HepG2 (cell line): Measurements from ENCODE around the gene GEMIN2. TPM values are rescaled to one million over a fixed set of nuclear protein-coding genes. Genes with fewer than 3 reads are reported as not detected.

ENCODE experiments used
- ATAC-seq: fragments of 200-7000 bp; cut with Tn5 transposase; 3 replicates; pipeline ENCODE4 v1.9.1; 2020; ENCODE audit warnings: mild to moderate bottlenecking, moderate library complexity
- BruUV-seq: library from RNA; stranded (reverse); fragments of 400-500 nt; replicated peaks from 2 replicates; lab custom pipeline; 2021; lab: Mats Ljungman, UMichigan
- CTCF ChIA-PET: fragments of 300-600 bp; formaldehyde crosslinking; extraction: SDS; loops from one replicate; lab custom pipeline; 2021; ENCODE audit warnings: low total read pairs, inconsistent platforms, low intra/inter-chr PET ratio; lab: Yijun Ruan, JAX
- POLR2A ChIA-PET: fragments of 350-600 bp; sonication (Branson Sonifier 250); formaldehyde crosslinking; loops from one replicate; lab custom pipeline; 2020; ENCODE audit warnings: antibody characterized with exemption, inconsistent platforms; lab: Yijun Ruan, JAX
- DNase-seq: peaks from one replicate; pipeline ENCODE4 v3.0.0-alpha.2; 2015; ENCODE audit warnings: low spot score
- FAIRE-seq: peaks from 3 replicates; lab custom pipeline; 2011; peaks lifted over from hg19 to GRCh38; lab: Jason Lieb, UNC
- H2AFZ ChIP-seq: one replicate; pipeline ENCODE4 v1.6.1; 2011; ENCODE audit warnings: low read length, inconsistent platforms
- H3K27ac ChIP-seq: fragments of 300-600 bp; 3 replicates; pipeline ENCODE4 v1.8.0; 2011; ENCODE audit warnings: mixed run types, mild to moderate bottlenecking, mixed read lengths, low read length, inconsistent platforms; ENCODE audit not compliant: insufficient read depth; ENCODE audit errors: extremely low read length
- H3K27me3 ChIP-seq, 2 experiments: fragments of 200-600 bp in 1 of 2; 2 replicates in 1 of 2; 3 replicates in 1 of 2; pipeline versions ENCODE4 v1.6.0 to v1.8.0; 2011; ENCODE audit warnings: low read length in 2 of 2, mild to moderate bottlenecking in 2 of 2, moderate library complexity in 2 of 2, inconsistent platforms in 1 of 2; ENCODE audit not compliant: insufficient read depth in 2 of 2, control insufficient read depth in 1 of 2
- H3K36me3 ChIP-seq, 2 experiments: fragments of 200-600 bp in 1 of 2; replicated peaks in 1 of 2; 2 replicates in 1 of 2; 3 replicates in 1 of 2; pipeline versions ENCODE4 v1.5.1 to v1.8.0; 2011; ENCODE audit warnings: low read length in 2 of 2, inconsistent platforms in 1 of 2; ENCODE audit not compliant: insufficient read depth in 2 of 2, control insufficient read depth in 1 of 2
- H3K4me1 ChIP-seq: 2 replicates; pipeline ENCODE4 v1.5.1; 2012; ENCODE audit warnings: low read length, inconsistent platforms; ENCODE audit not compliant: insufficient read depth
- H3K4me2 ChIP-seq: 2 replicates; pipeline ENCODE4 v1.6.0; 2011; ENCODE audit warnings: low read depth, low read length, inconsistent platforms
- H3K4me3 ChIP-seq, 3 experiments: fragments of 200-600 bp in 1 of 3; sonication (generic), shearing (Covaris generic) in 1 of 3; replicated peaks in 1 of 3; 2 replicates each; pipeline ENCODE4 v1.5.1; 2011 to 2016; ENCODE audit warnings: low read length in 3 of 3, inconsistent platforms in 2 of 3, low read depth in 2 of 3, mild to moderate bottlenecking in 2 of 3, control low read depth in 1 of 3, mixed read lengths in 1 of 3; ENCODE audit not compliant: insufficient read depth in 1 of 3
- H3K79me2 ChIP-seq: one replicate; pipeline ENCODE4 v1.6.1; 2011; ENCODE audit warnings: low read length, inconsistent platforms; ENCODE audit not compliant: insufficient read depth
- H3K9ac ChIP-seq: 2 replicates; pipeline ENCODE4 v1.6.0; 2011; ENCODE audit warnings: mild to moderate bottlenecking, low read depth, low read length, inconsistent platforms; ENCODE audit not compliant: insufficient read depth
- H3K9me3 ChIP-seq: 2 replicates; pipeline ENCODE4 v1.5.1; 2012; ENCODE audit warnings: mild to moderate bottlenecking, low read length
- H4K20me1 ChIP-seq: 2 replicates; pipeline ENCODE4 v1.6.0; 2011; ENCODE audit warnings: inconsistent platforms, mild to moderate bottlenecking, low read length, moderate library complexity; ENCODE audit not compliant: insufficient read depth
- CCDC6 ChIP-seq: sonication (generic); formaldehyde crosslinking; IDR thresholded peaks from 2 replicates; pipeline ENCODE4 v1.8.1; 2022; ENCODE audit warnings: mild to moderate bottlenecking, missing genetic modification reagents, moderate library complexity
- MAFF ChIP-seq: IDR thresholded peaks from 2 replicates; pipeline ENCODE4 v1.6.1; 2011; ENCODE audit warnings: low read depth, low read length, improper control_type of control experiment
- MAFK ChIP-seq, 2 experiments: IDR thresholded peaks in 1 of 2; conservative IDR thresholded peaks in 1 of 2; 2 replicates each; pipeline ENCODE4 v1.6.1; 2011; ENCODE audit warnings: improper control_type of control experiment in 2 of 2, low read length in 2 of 2
- SATB2 ChIP-seq: sonication (generic); formaldehyde crosslinking; IDR thresholded peaks from 2 replicates; pipeline ENCODE4 v1.5.0; 2020; ENCODE audit warnings: missing genetic modification reagents
- ZBTB38 ChIP-seq: sonication (generic); formaldehyde crosslinking; IDR thresholded peaks from 2 replicates; pipeline ENCODE4 v1.5.1; 2020; ENCODE audit warnings: mild to moderate bottlenecking, missing genetic modification reagents
- ZFAT ChIP-seq: sonication (generic); formaldehyde crosslinking; conservative IDR thresholded peaks from 2 replicates; pipeline ENCODE4 v1.8.1; 2023; ENCODE audit warnings: missing genetic modification reagents, inconsistent platforms
- ZNF354B ChIP-seq: sonication (generic); formaldehyde crosslinking; IDR thresholded peaks from 2 replicates; pipeline ENCODE4 v1.8.0; 2022; ENCODE audit warnings: mild to moderate bottlenecking, missing genetic modification reagents
- ZNF772 ChIP-seq: sonication (generic); formaldehyde crosslinking; IDR thresholded peaks from 2 replicates; pipeline ENCODE4 v1.5.0; 2020; ENCODE audit warnings: mild to moderate bottlenecking, missing genetic modification reagents
- WGBS: methylation state at CpG from one replicate; pipeline ENCODE4 v1.1.6; 2017; ENCODE audit warnings: low lambda C conversion rate; 5-methylcytosine and 5-hydroxymethylcytosine counted together
- in situ Hi-C: cut with HindIII; loops from 2 replicates; pipeline ENCODE4 v1.10.0; 2017; ENCODE audit warnings: low pct_unique_long_range_greater_than_20kb; ENCODE audit not compliant: extremely low pct_ligation_motif_present
- intact Hi-C: fragments of 100-400 bp; cut with micrococcal nuclease; formaldehyde crosslinking; loops from one replicate; pipeline ENCODE4 v1.10.0; 2022; ENCODE audit not compliant: unreplicated experiment
- polyA plus RNA-seq, 8 experiments: library from polyadenylated mRNA; depleted of rRNA in 3 of 8; stranded (reverse) in 7 of 8; unstranded in 1 of 8; fragments of >200 nt; fragmentation: Illumina TruSeq in 4 of 8; extraction: Trizol in 4 of 8; gene quantifications; 2 replicates each; pipeline versions ENCODE4 v1.2.1 to v1.2.3, GENCODE V29; 2011 to 2016; ENCODE audit warnings: low read depth in 4 of 8, missing spikeins in 1 of 8, mixed read lengths in 1 of 8; ENCODE audit not compliant: insufficient read depth in 1 of 8
- total RNA-seq, 5 experiments: library from RNA; depleted of rRNA; stranded (reverse); fragments of >200 nt; fragmentation: Illumina TruSeq; extraction: Trizol; gene quantifications; 2 replicates each; pipeline ENCODE4 v1.2.3, GENCODE V29; 2016; ENCODE audit warnings: low read depth in 1 of 5
- TF ChIP-seq, protein P1 (sequence below): IDR thresholded peaks from 2 replicates; pipeline ENCODE4 v1.6.1; 2016; ENCODE audit warnings: low read depth
- TF ChIP-seq, protein P2 (sequence below): IDR thresholded peaks from 2 replicates; pipeline ENCODE4 v1.6.1; 2016
- TF ChIP-seq, protein P3 (sequence below), 2 experiments: sonication (generic) in 1 of 2; formaldehyde crosslinking in 1 of 2; IDR thresholded peaks; 2 replicates each; pipeline versions ENCODE4 v1.4.0 to v1.6.1; 2016 to 2020; ENCODE audit warnings: borderline replicate concordance in 1 of 2, low read depth in 1 of 2, mild to moderate bottlenecking in 1 of 2, missing genetic modification reagents in 1 of 2
- TF ChIP-seq, protein P4 (sequence below): sonication (generic); formaldehyde crosslinking; IDR thresholded peaks from 2 replicates; pipeline ENCODE4 v1.4.0; 2020; ENCODE audit warnings: mild to moderate bottlenecking, missing genetic modification reagents

The GEMIN2 gene
- total and polyA plus RNA-seq, 2 of the 13 experiments (the other 11 are each of a cell fraction or from before 2014, with no cell fraction given): 54.8 to 110 TPM

DNA sequence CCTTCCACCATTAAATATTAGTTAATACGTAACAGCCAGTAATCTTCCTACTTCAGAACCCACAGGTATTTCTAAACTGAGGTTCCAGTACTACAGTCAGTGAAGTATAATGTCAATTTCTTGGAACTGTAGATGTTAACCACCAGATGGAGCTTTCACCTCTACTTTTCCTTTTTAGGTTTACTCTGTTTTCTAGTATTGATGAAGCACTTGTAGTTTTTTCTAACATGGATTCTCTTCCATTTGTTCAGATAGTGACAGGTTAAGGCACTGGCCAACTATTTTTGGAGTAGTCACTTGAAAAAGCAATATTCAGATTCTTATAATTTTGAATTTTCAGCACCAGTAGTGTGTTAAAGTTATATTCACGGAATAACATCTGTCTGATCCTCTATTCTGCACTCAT, 6.5 kb upstream of the GEMIN2 start (continued):
- TF ChIP-seq, protein P1, sequence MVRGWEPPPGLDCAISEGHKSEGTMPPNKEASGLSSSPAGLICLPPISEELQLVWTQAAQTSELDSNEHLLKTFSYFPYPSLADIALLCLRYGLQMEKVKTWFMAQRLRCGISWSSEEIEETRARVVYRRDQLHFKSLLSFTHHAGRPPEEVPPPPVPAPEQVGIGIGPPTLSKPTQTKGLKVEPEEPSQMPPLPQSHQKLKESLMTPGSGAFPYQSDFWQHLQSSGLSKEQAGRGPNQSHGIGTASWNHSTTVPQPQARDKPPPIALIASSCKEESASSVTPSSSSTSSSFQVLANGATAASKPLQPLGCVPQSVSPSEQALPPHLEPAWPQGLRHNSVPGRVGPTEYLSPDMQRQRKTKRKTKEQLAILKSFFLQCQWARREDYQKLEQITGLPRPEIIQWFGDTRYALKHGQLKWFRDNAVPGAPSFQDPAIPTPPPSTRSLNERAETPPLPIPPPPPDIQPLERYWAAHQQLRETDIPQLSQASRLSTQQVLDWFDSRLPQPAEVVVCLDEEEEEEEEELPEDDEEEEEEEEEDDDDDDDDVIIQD: peak; percentile 62; the same call in 1 of the 2 replicates
- TF ChIP-seq ZNF772 (CRISPR knock-in tag) (no peak), ZFAT (no peak), ZBTB38 (CRISPR knock-in tag) (no peak)
- TF ChIP-seq, protein P2, sequence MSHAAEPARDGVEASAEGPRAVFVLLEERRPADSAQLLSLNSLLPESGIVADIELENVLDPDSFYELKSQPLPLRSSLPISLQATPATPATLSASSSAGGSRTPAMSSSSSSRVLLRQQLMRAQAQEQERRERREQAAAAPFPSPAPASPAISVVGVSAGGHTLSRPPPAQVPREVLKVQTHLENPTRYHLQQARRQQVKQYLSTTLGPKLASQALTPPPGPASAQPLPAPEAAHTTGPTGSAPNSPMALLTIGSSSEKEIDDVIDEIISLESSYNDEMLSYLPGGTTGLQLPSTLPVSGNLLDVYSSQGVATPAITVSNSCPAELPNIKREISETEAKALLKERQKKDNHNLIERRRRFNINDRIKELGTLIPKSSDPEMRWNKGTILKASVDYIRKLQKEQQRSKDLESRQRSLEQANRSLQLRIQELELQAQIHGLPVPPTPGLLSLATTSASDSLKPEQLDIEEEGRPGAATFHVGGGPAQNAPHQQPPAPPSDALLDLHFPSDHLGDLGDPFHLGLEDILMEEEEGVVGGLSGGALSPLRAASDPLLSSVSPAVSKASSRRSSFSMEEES: peak; percentile 49; the same call in 1 of the 2 replicates
- TF ChIP-seq, all 625 proteins: peak for 40

DNA sequence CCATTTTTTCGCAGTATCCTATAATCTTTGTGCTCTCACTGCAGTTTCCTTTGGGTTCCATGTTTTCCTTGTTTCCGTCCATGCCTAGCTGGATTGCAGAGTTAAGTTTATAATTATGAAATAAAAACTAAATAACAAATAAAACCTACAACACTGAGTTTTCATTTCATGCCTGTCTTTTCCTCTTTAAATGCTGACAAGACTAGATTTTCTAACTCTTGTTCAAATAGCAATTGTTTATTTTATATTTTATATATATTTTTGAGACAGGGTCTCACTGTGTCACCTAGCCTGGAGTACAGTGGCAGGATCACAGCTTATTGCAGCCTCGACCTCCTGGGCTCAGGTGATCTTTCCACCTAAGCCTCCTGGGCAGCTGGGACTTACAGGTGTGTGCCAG, 5.3 kb upstream of the GEMIN2 start:
- Histone ChIP-seq H3K4me3 (no peak overlapping the region), H3K4me1 (peaks cover 42% of the 10 kb centered on the region), H4K20me1 (no peaks in the 10 kb centered on the region), H2AFZ (no peak overlapping the region), H3K36me3 (no peaks in the 10 kb centered on the region), H3K4me2 (no peak overlapping the region), H3K27ac (no peak overlapping the region)
- ATAC-seq: no peak
- in situ Hi-C loops: loop anchor here (5.0 kb wide), 1 partner anchor 259 kb away; no protein-coding TSS in a partner anchor
- no TSS peak for BruUV-seq
- TF ChIP-seq MAFF (peak; percentile 76), SATB2 (CRISPR knock-in tag) (no peak), CCDC6 (CRISPR knock-in tag) (no peak), MAFK (conservative IDR thresholded peaks at IDR 0.05 in 1 of 2, IDR thresholded peaks at IDR 0.05 in 1 of 2; ENCODE audit: low read length in 2 of 2) (peak; percentile 82 to 90), ZNF354B (CRISPR knock-in tag) (0 out of 2 replicates have a peak, but pooled peaks have one; percentile 10)
- TF ChIP-seq, protein P3, sequence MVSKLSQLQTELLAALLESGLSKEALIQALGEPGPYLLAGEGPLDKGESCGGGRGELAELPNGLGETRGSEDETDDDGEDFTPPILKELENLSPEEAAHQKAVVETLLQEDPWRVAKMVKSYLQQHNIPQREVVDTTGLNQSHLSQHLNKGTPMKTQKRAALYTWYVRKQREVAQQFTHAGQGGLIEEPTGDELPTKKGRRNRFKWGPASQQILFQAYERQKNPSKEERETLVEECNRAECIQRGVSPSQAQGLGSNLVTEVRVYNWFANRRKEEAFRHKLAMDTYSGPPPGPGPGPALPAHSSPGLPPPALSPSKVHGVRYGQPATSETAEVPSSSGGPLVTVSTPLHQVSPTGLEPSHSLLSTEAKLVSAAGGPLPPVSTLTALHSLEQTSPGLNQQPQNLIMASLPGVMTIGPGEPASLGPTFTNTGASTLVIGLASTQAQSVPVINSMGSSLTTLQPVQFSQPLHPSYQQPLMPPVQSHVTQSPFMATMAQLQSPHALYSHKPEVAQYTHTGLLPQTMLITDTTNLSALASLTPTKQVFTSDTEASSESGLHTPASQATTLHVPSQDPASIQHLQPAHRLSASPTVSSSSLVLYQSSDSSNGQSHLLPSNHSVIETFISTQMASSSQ (IDR thresholded peaks at IDR 0.05; ENCODE audit: low read depth): no peak
- TF ChIP-seq, protein P3 (CRISPR knock-in tag; IDR thresholded peaks at IDR 0.05; ENCODE audit: borderline replicate concordance): no peak
- TF ChIP-seq, protein P4, sequence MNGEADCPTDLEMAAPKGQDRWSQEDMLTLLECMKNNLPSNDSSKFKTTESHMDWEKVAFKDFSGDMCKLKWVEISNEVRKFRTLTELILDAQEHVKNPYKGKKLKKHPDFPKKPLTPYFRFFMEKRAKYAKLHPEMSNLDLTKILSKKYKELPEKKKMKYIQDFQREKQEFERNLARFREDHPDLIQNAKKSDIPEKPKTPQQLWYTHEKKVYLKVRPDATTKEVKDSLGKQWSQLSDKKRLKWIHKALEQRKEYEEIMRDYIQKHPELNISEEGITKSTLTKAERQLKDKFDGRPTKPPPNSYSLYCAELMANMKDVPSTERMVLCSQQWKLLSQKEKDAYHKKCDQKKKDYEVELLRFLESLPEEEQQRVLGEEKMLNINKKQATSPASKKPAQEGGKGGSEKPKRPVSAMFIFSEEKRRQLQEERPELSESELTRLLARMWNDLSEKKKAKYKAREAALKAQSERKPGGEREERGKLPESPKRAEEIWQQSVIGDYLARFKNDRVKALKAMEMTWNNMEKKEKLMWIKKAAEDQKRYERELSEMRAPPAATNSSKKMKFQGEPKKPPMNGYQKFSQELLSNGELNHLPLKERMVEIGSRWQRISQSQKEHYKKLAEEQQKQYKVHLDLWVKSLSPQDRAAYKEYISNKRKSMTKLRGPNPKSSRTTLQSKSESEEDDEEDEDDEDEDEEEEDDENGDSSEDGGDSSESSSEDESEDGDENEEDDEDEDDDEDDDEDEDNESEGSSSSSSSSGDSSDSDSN: no peak
- TF ChIP-seq, all 625 proteins: peak for 3
- Histone ChIP-seq H3K9me3 (no peaks in the 10 kb centered on the region), H3K27me3 (no peaks in the 10 kb centered on the region; a peak in 1 of 5 replicates), H3K79me2 (peaks cover under 1% of the 10 kb centered on the region), H3K9ac (no peak overlapping the region)
- ChIA-PET CTCF (no interaction called here), POLR2A (interaction anchor here (3.4 kb wide), 1 partner anchor 61 kb away, joined by 25 read pairs; the partner anchor contains the start of gene TRAPPC6B)
- no peak for FAIRE-seq
- DNase-seq: no peak
- intact Hi-C loops: no loop called here
- 73% methylated on average over 3 of the region's 3 CpGs for WGBS
